Erythroblast (primary cell): Measurements from ENCODE around the gene CYP2A6.

ENCODE experiments used
- GATA1 ChIP-seq: IDR thresholded peaks from 2 replicates; pipeline ENCODE4 v1.6.1; 2011; ENCODE audit warnings: low read depth, mild to moderate bottlenecking, control low read depth, low read length, moderate library complexity
- POLR2A ChIP-seq: IDR thresholded peaks from 2 replicates; pipeline ENCODE4 v1.6.1; 2011; ENCODE audit warnings: mild to moderate bottlenecking, low read length

DNA sequence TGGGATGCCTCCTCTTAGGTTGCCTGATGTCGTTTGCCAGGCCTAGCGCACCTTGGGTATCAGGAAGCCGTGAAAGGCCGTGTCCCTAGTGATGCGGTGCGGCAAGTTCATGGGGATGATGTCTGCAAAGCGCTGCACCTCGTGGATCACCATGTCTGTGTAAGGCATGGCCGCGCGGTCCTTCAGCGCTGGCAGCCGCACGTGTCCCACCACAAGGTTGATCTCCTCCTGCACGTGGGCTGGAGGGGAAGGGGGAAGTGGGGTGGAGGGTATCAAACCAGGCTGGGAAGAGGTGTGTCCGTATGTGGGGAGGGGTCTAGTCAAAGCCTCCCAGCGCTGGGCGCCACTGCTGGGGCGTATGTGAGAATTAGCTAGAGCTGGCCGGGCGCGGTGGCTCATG, 28.1 kb downstream of the CYP2A6 start:
- TF ChIP-seq POLR2A (no peak), GATA1 (no peak)
